ENCODE data around the gene TRAIP.
"Not testable (repeated sequence)": the region's sequence is repeated elsewhere in the genome, so short reads cannot be mapped to it uniquely, and the experiment has no call there.

TRAIP gene

GRCh38 chr3:49790626-49791411 lies 65.5 kb downstream of the TRAIP start:
- FAIRE-seq: no peak

- FAIRE-seq: no peak
These were observed 68.3 kb downstream of the TRAIP start for GRCh38 chr3:49788056-49788455.

- no peak for FAIRE-seq
These were observed 68.8 kb downstream of the TRAIP start for GRCh38 chr3:49787536-49787935.

- no peak for FAIRE-seq
These were observed 69.2 kb downstream of the TRAIP start for GRCh38 chr3:49787182-49787464.

- FAIRE-seq: peak; percentile 76
These were observed 69.8 kb downstream of the TRAIP start, which contains the start of gene IP6K1 for GRCh38 chr3:49786357-49787181. Gene IP6K1 (minus strand): TSS chr3:49786542. CDS start chr3:49748040, 38,502 bp downstream.

- no peak for FAIRE-seq
These were observed 70.6 kb downstream of the TRAIP start for GRCh38 chr3:49785565-49786356.

GRCh38 chr3:49782277-49782676 lies 74.1 kb downstream of the TRAIP start:
- not testable (repeated sequence) for FAIRE-seq

GRCh38 chr3:49781415-49782199 lies 74.8 kb downstream of the TRAIP start:
- FAIRE-seq: no peak

GRCh38 chr3:49780975-49781365 lies 75.4 kb downstream of the TRAIP start:
- not testable (repeated sequence) for FAIRE-seq

GRCh38 chr3:49780080-49780974 lies 76.0 kb downstream of the TRAIP start:
- no peak for FAIRE-seq

GRCh38 chr3:49779358-49780079 lies 76.8 kb downstream of the TRAIP start:
- FAIRE-seq: no peak
